KG1 (cell line): Measurements from ENCODE around the gene YIPF4.
"Not testable (repeated sequence)": the region's sequence is repeated elsewhere in the genome, so short reads cannot be mapped to it uniquely, and the experiment has no call there.

ENCODE experiments used
- DNase-seq: peaks from one replicate; lab custom pipeline; 2025; lab: John Stamatoyannopoulos, UW

The YIPF4 gene

GRCh38 chr2:32277674-32278477 lies at the start of gene YIPF4:
Gene YIPF4 (plus strand): TSS chr2:32277904. CDS start chr2:32278156, 252 bp downstream.
- DNase-seq: peak; percentile 82

- no peak for DNase-seq
These were observed 49.5 kb upstream of the YIPF4 start for GRCh38 chr2:32228181-32228580.

GRCh38 chr2:32229635-32230034 lies 48.1 kb upstream of the YIPF4 start:
- DNase-seq: no peak

- no peak for DNase-seq
These were observed 45.7 kb upstream of the YIPF4 start for GRCh38 chr2:32231959-32232358.

- no peak for DNase-seq
These were observed 42.4 kb upstream of the YIPF4 start for GRCh38 chr2:32235315-32235714.

GRCh38 chr2:32237488-32237887 lies 40.2 kb upstream of the YIPF4 start:
- no peak for DNase-seq

- no peak for DNase-seq
These were observed 39.7 kb upstream of the YIPF4 start for GRCh38 chr2:32237996-32238395.

GRCh38 chr2:32242331-32242730 lies 35.4 kb upstream of the YIPF4 start:
- no peak for DNase-seq

GRCh38 chr2:32246911-32247310 lies 30.8 kb upstream of the YIPF4 start:
- no peak for DNase-seq

- DNase-seq: no peak
These were observed 29.4 kb upstream of the YIPF4 start for GRCh38 chr2:32248299-32248698.

- no peak for DNase-seq
These were observed 27.9 kb upstream of the YIPF4 start for GRCh38 chr2:32249731-32250236.

- no peak for DNase-seq
These were observed 27.4 kb upstream of the YIPF4 start for GRCh38 chr2:32250290-32250689.

GRCh38 chr2:32258242-32258641 lies 19.5 kb upstream of the YIPF4 start:
- DNase-seq: no peak

GRCh38 chr2:32260376-32260775 lies 17.3 kb upstream of the YIPF4 start:
- no peak for DNase-seq

- no peak for DNase-seq
These were observed 15.6 kb upstream of the YIPF4 start for GRCh38 chr2:32262105-32262504.

GRCh38 chr2:32264422-32265105 lies 13.1 kb upstream of the YIPF4 start, which contains the start of gene NLRC4:
Gene NLRC4 (minus strand): TSS chr2:32264886. CDS start chr2:32256775, 8,111 bp downstream.
- peak; percentile 44 for DNase-seq

- DNase-seq: no peak
These were observed 6.6 kb upstream of the YIPF4 start for GRCh38 chr2:32271063-32271462.

- no peak for DNase-seq
These were observed 5.4 kb upstream of the YIPF4 start for GRCh38 chr2:32272279-32272678.

- DNase-seq: no peak
These were observed 3.4 kb upstream of the YIPF4 start for GRCh38 chr2:32274289-32274688.

GRCh38 chr2:32275790-32276189 lies 1.9 kb upstream of the YIPF4 start:
- DNase-seq: not testable (repeated sequence)

GRCh38 chr2:32277363-32277673 lies 386 bp upstream of the YIPF4 start:
- DNase-seq: no peak

- DNase-seq: no peak
These were observed 762 bp downstream of the YIPF4 start for GRCh38 chr2:32278478-32278853.

- DNase-seq: no peak
These were observed 6.6 kb downstream of the YIPF4 start for GRCh38 chr2:32284321-32284720.
